HCT116 (cell line): ENCODE results near the gene VRK3.

Experiments used
- CEBPB ChIP-seq: IDR thresholded peaks from 2 replicates; pipeline ENCODE4 v1.6.1; 2012; ENCODE audit warnings: low read depth
- CTCF ChIP-seq, 3 experiments: fragments of 200-600 bp in 1 of 3; sonication (generic) in 1 of 3; IDR thresholded peaks in 2 of 3; conservative IDR thresholded peaks in 1 of 3; 2 replicates each; pipeline ENCODE4 v1.5.1; 2012 to 2017; ENCODE audit warnings: low read depth in 2 of 3, low read length in 2 of 3, antibody characterized with exemption in 1 of 3, borderline replicate concordance in 1 of 3, control low read depth in 1 of 3, mild to moderate bottlenecking in 1 of 3, mixed read lengths in 1 of 3, mixed run types in 1 of 3, moderate library complexity in 1 of 3; ENCODE audit not compliant: insufficient read depth in 1 of 3
- EGR1 ChIP-seq: IDR thresholded peaks from 2 replicates; pipeline ENCODE4 v1.6.1; 2012; ENCODE audit warnings: low read depth
- EZH2 ChIP-seq: fragments of 200-600 bp; sonication (generic); IDR thresholded peaks from 2 replicates; pipeline ENCODE4 v1.6.1; 2017; ENCODE audit warnings: antibody characterized with exemption, mixed run types
- EZH2phosphoT487 ChIP-seq: fragments of 200-600 bp; IDR thresholded peaks from 2 replicates; pipeline ENCODE4 v1.6.1; 2018; ENCODE audit warnings: antibody characterized with exemption, borderline replicate concordance
- FOSL1 ChIP-seq: IDR thresholded peaks from 2 replicates; pipeline ENCODE4 v1.6.1; 2012; ENCODE audit warnings: low read depth
- JUND ChIP-seq: IDR thresholded peaks from 2 replicates; pipeline ENCODE4 v1.6.1; 2012
- POLR2A ChIP-seq: IDR thresholded peaks from 2 replicates; pipeline ENCODE4 v1.7.0; 2011; ENCODE audit warnings: borderline replicate concordance; ENCODE audit not compliant: insufficient read depth, insufficient read length; ENCODE audit errors: extremely low read depth
- POLR2AphosphoS5 ChIP-seq: IDR thresholded peaks from 2 replicates; pipeline ENCODE4 v1.6.1; 2011; ENCODE audit warnings: mild to moderate bottlenecking, low read depth, low read length, moderate library complexity
- SIN3A ChIP-seq: IDR thresholded peaks from 2 replicates; pipeline ENCODE4 v1.6.1; 2012; ENCODE audit warnings: low read depth
- TCF7L2 ChIP-seq: IDR thresholded peaks from 2 replicates; pipeline ENCODE4 v1.7.0; 2011; ENCODE audit warnings: borderline replicate concordance, inconsistent platforms; ENCODE audit not compliant: insufficient read depth, insufficient read length; ENCODE audit errors: extremely low read depth
- YY1 ChIP-seq: IDR thresholded peaks from 2 replicates; pipeline ENCODE4 v1.6.1; 2011; ENCODE audit warnings: low read length, low read depth, moderate library complexity, mild to moderate bottlenecking; ENCODE audit not compliant: insufficient replicate concordance; ENCODE audit errors: extremely low read depth
- TF ChIP-seq, protein P1 (sequence below): IDR thresholded peaks from 2 replicates; pipeline ENCODE4 v1.6.1; 2012; ENCODE audit warnings: low read depth
- TF ChIP-seq, protein P2 (sequence below): IDR thresholded peaks from 2 replicates; pipeline ENCODE4 v1.6.1; 2012

- TF ChIP-seq CTCF (IDR thresholded peaks at IDR 0.05 in 2 of 3, conservative IDR thresholded peaks at IDR 0.05 in 1 of 3; ENCODE audit: borderline replicate concordance in 1 of 3, insufficient read depth in 1 of 3, low read depth in 2 of 3, low read length in 2 of 3), result no peak
- no peak for TF ChIP-seq TCF7L2
- TF ChIP-seq JUND, result no peak
- TF ChIP-seq POLR2AphosphoS5, result peak; percentile 86
- TF ChIP-seq EGR1, result no peak
- peak; percentile 86 for TF ChIP-seq POLR2A
- peak; percentile 64 for TF ChIP-seq SIN3A
- no peak for TF ChIP-seq FOSL1
- TF ChIP-seq EZH2phosphoT487, result no peak
- TF ChIP-seq, protein P1, sequence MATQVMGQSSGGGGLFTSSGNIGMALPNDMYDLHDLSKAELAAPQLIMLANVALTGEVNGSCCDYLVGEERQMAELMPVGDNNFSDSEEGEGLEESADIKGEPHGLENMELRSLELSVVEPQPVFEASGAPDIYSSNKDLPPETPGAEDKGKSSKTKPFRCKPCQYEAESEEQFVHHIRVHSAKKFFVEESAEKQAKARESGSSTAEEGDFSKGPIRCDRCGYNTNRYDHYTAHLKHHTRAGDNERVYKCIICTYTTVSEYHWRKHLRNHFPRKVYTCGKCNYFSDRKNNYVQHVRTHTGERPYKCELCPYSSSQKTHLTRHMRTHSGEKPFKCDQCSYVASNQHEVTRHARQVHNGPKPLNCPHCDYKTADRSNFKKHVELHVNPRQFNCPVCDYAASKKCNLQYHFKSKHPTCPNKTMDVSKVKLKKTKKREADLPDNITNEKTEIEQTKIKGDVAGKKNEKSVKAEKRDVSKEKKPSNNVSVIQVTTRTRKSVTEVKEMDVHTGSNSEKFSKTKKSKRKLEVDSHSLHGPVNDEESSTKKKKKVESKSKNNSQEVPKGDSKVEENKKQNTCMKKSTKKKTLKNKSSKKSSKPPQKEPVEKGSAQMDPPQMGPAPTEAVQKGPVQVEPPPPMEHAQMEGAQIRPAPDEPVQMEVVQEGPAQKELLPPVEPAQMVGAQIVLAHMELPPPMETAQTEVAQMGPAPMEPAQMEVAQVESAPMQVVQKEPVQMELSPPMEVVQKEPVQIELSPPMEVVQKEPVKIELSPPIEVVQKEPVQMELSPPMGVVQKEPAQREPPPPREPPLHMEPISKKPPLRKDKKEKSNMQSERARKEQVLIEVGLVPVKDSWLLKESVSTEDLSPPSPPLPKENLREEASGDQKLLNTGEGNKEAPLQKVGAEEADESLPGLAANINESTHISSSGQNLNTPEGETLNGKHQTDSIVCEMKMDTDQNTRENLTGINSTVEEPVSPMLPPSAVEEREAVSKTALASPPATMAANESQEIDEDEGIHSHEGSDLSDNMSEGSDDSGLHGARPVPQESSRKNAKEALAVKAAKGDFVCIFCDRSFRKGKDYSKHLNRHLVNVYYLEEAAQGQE, result no peak
- TF ChIP-seq, protein P2, sequence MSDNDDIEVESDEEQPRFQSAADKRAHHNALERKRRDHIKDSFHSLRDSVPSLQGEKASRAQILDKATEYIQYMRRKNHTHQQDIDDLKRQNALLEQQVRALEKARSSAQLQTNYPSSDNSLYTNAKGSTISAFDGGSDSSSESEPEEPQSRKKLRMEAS, result peak; percentile 96
- no peak for TF ChIP-seq CEBPB
- TF ChIP-seq YY1, result no peak
- TF ChIP-seq EZH2, result no peak
Measured at GRCh38 chr19:49929121-49929610, 96.0 kb downstream of the VRK3 start, which contains the start of the genes ATF5 and NUP62.
